Stimulated activated naive CD4-positive, alpha-beta T cell treated with Interleukin-2 at 50 U/mL for 16 hours (primary cell): Measurements from ENCODE around the gene SLC1A6.
"Not testable (repeated sequence)": the region's sequence is repeated elsewhere in the genome, so short reads cannot be mapped to it uniquely, and the experiment has no call there.

ENCODE experiments used
- DNase-seq: peaks from one replicate; lab custom pipeline; 2025; lab: John Stamatoyannopoulos, UW

SLC1A6 gene

DNA sequence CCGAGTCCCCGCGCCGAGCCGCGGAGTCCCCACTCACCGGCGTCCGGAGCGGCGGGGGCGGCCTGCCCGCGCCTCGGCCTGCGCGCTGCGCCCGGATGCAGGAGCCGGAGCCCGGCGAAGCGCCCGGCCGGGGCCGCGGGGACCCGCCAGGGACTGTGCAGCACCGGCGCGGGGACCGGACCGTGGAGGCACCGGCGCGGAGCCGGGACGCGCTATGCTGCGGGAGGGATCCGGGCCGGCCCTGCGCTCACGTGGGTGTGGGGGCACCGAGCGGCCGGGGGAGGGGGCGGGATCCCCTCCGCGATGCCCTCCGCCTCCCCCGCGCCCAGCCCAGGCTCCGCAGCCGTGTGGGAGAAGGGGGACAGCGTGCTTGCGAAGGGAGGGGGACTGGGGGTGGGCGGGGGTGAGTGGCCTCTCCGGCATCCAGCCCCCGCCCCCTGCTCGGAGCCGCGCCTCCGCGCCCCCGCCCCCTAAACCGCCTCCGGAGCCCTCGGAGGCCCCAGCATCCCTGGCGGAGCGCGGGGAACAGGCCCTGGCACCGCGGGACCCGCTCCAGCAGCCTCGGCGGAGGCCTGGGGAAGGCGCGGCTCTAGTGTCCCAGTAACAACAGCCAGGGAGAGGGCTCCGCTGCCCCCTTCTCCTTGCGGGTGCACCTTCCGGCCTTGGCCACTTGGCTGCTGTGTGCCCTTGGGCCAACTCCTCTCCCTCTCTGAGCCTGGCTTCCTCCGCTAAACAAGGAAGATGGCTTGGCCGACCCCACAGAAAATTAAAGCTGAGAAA is at the start of gene SLC1A6:
SLC1A6 (minus strand) TSS at position 389 of the 780 bp plus-strand sequence. CDS start 6,954 bp downstream, outside the sequence.
- DNase-seq, result no peak

GRCh38 chr19:15028490-15028889 is 48.8 kb upstream of the SLC1A6 start:
- no peak for DNase-seq

DNA sequence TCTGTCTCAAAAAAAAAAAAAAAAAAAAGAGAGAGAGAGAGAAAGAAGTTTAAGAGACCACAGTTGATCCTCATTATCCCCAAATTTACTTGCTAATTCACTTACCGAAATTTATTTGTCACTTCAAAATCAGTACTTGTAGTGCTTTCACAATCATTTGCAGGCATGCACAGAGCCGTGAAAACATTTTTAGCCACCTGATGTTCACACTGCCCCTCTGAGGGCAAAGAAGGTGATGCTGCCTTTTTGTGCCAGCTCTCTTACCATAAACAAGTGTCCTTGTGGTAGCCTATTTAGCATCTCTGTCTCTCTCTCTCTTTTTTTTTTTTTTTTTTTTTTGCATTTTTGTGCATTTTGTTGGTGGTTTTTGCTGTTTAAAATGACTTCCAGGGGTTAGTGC is 45.6 kb upstream of the SLC1A6 start:
- no peak for DNase-seq

GRCh38 chr19:15022752-15023151 is 43.1 kb upstream of the SLC1A6 start:
- DNase-seq, result no peak

- DNase-seq, result no peak
These were observed 41.8 kb upstream of the SLC1A6 start for GRCh38 chr19:15021286-15022007.

DNA sequence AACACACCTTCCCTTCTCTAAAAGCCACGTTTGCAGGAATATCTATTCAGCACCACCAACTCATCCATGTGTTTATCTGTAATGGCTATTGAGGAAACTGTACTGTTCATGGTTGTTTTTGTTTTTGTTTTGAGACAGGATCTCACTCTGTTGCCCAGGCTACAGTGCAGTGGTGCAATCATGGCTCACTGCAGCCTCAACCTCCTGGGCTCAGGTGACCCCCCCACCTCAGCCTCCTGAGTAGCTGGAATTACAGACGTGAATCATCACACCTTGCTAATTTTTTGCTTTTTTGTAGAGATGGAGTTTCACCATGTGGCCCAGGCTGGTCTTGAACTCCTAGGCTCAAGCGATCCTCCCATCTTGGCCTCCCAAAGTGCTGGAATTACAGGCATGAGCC is 39.2 kb upstream of the SLC1A6 start:
- DNase-seq, result not testable (repeated sequence)

DNA sequence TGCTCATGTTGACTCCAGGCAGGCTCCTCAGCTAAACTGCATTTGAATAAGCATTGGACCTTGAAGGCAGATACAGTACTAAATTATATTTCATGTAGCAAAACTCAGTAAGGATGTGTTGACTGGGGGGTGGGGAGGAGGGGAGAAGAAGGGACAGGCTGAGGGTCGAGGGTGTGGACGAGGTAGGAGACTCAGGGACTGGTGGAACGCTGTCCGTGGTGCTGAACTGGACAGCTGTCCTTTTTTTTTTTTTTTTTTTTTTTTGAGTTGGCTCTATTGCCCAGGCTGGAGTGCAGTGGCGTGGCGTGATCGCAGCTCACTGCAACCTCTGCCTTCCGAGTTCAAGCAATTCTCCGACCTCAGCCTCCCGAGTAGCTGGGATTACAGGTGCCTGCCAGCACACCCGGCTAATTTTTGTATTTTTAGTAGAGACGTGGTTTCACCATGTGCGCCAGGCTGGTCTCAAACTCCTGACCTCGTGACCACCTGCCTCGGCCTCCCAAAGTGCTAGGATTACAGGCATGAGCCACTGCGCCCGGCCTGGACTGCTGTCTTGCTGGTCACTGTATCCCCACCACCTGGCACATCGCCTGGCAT is 36.4 kb upstream of the SLC1A6 start:
- DNase-seq, result no peak

DNA sequence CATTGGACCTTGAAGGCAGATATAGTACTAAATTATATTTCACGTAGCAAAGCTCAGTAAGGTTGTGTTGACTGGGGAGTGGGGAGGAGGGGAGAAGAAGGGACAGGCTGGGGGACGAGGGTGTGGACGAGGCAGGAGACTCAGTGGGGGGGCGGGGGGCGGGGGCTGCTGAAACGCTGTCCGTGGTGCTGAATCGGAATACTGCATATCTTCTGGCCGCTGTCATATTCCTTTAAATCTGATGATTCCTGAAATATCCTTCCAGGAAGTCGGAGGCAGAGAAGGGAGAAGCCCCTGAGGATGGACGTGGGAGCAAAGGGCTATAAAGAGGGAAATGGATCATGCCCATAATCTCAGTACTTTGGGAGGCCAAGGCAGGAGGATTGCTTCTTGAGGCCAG is 34.9 kb upstream of the SLC1A6 start:
- no peak for DNase-seq

- DNase-seq, result no peak
These were observed 31.0 kb upstream of the SLC1A6 start for GRCh38 chr19:15010501-15011300.

- DNase-seq, result no peak
These were observed 28.6 kb upstream of the SLC1A6 start for GRCh38 chr19:15008308-15008707.

- no peak for DNase-seq
These were observed 18.3 kb upstream of the SLC1A6 start for GRCh38 chr19:14997981-14998380.

DNA sequence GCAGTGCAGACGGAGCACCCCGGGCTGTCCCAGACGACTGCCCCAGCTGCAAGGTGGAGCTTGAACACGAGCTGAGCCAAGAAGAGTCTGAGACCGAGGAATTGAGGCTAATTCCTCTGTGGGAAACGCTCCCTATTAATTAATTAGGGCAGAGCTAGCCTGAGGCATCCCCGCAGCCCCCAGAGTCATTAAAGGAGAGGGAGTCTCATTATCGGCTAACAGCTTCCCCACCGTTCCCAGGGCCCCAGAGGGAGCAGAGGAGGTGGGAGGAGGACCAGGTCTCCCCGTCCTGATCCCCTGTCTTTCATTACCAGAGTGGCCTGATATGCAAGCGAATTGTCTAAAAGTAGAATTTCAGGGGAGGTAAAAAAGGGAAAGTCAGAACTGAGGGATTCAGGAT is 13.1 kb upstream of the SLC1A6 start:
- no peak for DNase-seq

DNA sequence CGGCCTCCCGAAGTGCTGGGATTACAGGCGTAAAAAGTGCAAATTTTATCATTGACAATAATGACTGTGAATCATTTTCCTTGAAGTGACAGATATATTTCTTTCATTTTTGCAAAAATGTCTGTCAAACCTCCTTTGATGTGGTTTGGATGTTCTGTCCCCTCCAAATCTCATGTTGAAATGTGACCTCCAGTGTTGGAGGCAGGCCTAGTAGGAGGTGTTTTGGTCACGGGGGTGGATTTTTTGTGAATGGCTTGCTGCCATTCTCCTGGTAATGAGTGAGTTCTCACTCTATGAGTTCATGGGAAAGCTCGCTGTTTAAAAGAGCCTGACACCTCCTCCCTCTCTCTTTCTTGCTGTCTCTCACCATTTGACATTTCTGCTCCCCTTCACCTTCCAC is 5.5 kb upstream of the SLC1A6 start:
- DNase-seq, result no peak

DNA sequence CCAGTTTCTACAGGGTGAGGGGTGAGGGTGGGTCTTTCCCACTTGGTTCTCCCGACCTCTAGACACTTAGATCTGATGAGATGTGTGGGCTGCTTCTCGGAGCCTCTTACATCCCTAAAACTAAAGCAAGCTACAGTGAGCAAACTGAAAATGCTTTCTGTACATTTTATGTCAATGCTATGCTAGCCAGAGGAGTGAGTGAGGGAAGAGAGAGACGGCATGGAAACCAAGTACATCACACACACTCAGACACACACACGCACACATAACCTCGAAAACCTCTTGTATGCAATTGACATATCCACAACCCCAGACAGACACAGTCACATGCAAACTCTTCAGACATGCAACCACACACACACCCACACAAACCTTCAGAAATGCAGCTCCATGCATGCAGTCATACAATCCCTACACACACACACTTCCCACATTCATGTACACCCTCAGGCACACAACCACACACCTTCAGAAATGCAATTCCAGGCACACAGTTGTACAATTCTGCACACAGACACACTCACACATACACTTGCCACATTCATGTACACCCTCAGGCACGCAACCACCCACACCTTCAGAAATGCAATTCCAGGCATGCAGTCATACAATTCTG is 1.4 kb downstream of the SLC1A6 start:
- DNase-seq, result no peak

GRCh38 chr19:14977128-14977527 is 2.5 kb downstream of the SLC1A6 start:
- no peak for DNase-seq

DNA sequence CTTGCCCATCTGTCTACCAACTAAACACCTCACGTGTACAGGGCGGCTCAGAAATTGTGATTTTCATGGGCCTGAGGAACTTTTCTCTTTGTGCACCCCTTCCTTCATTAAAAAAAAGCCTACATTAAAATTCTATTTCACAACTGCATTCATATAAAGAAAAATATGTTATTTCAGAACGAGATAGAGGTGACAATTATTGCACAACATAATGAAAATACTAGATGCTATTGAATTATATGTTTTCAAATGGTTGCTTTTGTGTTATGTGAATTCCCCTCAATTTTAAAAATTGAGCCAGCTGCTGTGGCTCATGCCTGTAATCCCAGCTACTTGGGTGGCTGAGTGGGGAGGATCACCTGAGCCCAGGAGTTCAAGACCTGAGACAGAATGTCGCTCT is 5.2 kb downstream of the SLC1A6 start:
- no peak for DNase-seq

GRCh38 chr19:14972676-14973075 is 7.0 kb downstream of the SLC1A6 start:
- no peak for DNase-seq

DNA sequence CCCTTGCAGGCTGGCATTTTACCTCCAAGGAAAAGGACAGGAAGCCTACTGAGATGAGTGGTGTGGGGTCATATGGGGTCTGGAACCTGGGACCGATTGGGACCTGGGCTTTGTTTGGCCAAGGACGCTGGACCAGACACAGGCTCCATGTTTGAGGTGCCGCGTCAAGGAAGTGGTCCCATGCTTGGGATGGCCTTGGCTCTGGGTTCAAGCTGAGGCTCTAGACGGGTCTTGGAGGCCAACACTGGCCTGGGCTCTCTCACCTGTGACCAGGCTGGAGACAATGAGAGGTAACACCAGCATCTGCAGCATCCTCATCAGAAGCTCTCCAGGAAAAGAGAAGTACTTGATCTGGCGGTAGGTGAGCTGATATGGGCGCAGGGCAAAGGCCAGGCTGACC is 8.2 kb downstream of the SLC1A6 start:
- no peak for DNase-seq

DNA sequence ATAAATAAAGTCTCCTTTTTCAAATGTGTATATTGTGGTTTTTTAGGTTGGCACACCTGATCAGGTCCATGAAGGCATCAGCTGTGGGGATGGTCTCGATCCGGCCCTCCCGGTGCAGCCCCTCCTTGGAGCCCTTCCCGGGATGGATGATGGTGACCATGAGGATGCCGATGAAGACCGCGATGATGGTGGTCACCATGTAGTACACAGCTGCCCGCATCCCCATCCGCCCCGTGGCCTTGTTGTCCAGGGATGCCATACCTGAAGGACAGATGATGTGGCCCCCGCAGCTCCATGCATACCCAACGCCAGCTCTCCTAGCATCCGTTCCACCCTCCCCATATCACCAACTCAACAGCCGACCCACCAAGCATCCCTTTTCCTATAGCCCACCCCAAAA is 11.4 kb downstream of the SLC1A6 start:
- DNase-seq, result no peak

DNA sequence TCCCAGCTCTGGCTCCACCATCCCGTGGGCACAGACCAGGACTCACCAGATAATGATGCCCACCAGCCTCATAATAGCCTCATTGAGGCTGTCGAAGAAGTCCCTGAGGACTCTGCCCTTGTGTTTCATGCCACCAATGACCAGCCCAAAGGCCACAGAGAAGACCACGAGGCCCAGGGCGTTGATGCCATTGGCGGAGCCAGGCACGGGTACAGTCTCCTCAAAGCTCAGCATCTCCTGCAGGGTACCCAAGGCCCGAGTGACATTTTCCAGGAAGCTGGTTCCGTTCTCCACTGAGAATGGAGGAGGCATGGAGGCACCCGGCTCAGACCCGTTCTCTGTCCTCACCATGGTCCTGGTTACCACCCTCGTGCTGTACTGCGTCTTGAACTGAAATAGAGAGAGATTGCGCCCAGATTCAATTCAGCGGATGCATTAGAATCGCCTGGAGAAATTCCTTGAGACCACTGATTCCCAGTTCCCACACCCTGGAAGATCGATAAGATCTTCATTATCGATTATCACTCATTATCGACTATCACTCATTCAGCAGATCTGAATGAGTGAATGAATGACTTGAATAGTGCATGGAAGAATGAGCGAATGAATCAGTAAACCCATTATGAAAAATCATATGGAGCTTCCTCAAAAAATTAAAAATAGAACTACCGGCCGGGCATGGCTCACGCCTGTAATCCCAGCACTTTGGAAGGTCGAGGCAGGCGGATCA is 17.5 kb downstream of the SLC1A6 start:
- no peak for DNase-seq

DNA sequence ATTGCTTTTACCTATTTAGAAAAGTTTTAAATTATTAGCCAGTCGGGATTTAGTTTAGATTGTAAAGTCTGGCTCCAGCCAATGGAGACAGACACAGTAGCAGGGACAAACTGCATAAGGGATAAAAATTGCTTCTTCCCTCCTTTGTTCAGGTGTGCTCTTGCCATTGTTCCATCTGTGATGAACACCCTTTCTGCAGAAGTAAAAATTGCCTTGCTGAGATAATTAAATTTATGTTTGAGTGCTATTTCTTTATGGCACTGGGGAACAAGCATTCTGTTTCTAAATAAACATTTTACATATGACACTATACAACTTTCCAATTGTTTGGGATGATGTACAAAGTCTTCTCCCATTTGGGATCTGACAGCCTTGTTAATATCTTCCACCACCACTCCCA is 20.4 kb downstream of the SLC1A6 start:
- no peak for DNase-seq
